ENCODE measurements around the gene CSNK1A1. TPM values are rescaled to one million over a fixed set of nuclear protein-coding genes. Genes with fewer than 3 reads are reported as not detected.

The CSNK1A1 gene
- total RNA-seq, 1 experiment from 2014 or later: 193 TPM

DNA sequence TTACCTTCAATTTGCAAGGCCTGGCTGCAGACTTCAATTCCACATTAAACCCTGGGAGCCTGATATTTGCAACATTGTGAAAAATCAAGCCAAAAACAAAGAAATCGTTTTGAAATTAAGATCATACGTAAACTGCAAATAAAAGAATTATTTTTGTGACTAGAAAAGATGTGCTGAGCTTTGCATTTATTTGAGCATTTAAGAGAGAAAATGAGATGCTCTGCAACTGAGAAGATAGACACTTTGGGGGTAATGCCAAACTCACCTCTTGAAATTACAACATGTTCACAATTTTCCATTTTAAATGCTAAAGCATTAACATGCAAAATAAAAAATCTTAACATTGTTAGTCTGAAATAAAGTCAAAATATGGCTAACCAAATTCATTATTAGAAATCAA lies 46.6 kb downstream of the CSNK1A1 start:
- no peaks in the 10 kb centered on the region for H3K79me2 ChIP-seq (ENCODE audit: low read length)
- no peaks in the 10 kb centered on the region for H3K9me2 ChIP-seq (replicated peaks; ENCODE audit: insufficient read depth, low read length)
- no peaks in the 10 kb centered on the region for H3K4me1 ChIP-seq (ENCODE audit: low read length)
- no peaks in the 10 kb centered on the region for H3K9me3 ChIP-seq (ENCODE audit: low read length)
- no peak overlapping the region for H2AFZ ChIP-seq (ENCODE audit: low read length)
- H3K27ac ChIP-seq (ENCODE audit: low read length): no peak overlapping the region
- no peak overlapping the region for H3K4me2 ChIP-seq (ENCODE audit: low read depth, low read length, poor library complexity, severe bottlenecking)
- no peaks in the 10 kb centered on the region for H4K20me1 ChIP-seq (ENCODE audit: insufficient read depth, low read depth, low read length)
- H3K27me3 ChIP-seq (ENCODE audit: low read length): no peaks in the 10 kb centered on the region
- no peak overlapping the region for H3K4me3 ChIP-seq (ENCODE audit: low read length)
- peaks cover 66% of the 10 kb centered on the region for H3K36me3 ChIP-seq (ENCODE audit: insufficient read depth, low read length)
- H3K9ac ChIP-seq (ENCODE audit: low read length): no peak overlapping the region
- no peak for DNase-seq

DNA sequence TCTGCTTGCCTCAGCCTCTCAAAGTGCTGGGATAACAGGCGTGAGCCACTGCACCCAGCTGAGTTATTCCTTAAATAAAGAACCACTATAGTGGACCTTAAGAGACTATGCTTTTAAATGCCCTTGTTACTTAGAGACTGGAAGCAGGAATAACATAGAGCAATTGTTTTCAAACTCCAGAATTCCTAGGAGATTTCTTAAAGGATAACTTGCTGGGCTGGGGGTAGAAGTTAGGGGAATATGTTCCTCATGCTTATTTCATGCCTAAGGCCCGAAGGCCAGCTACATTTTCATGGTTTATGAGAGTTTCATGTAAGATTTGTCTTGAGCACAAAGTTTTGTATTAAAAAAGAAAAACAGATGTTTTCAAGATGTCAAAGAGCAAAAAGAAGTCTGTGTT lies 48.2 kb downstream of the CSNK1A1 start:
- Histone ChIP-seq H4K20me1 (ENCODE audit: insufficient read depth, low read depth, low read length) (no peaks in the 10 kb centered on the region), H3K36me3 (ENCODE audit: insufficient read depth, low read length) (peaks cover 65% of the 10 kb centered on the region), H3K27ac (ENCODE audit: low read length) (no peak overlapping the region), H3K4me2 (ENCODE audit: low read depth, low read length, poor library complexity, severe bottlenecking) (no peak overlapping the region), H3K79me2 (ENCODE audit: low read length) (no peaks in the 10 kb centered on the region), H3K9me2 (replicated peaks; ENCODE audit: insufficient read depth, low read length) (no peaks in the 10 kb centered on the region), H3K4me3 (ENCODE audit: low read length) (no peak overlapping the region), H3K9me3 (ENCODE audit: low read length) (no peaks in the 10 kb centered on the region), H3K4me1 (ENCODE audit: low read length) (no peaks in the 10 kb centered on the region), H2AFZ (ENCODE audit: low read length) (no peak overlapping the region), H3K27me3 (ENCODE audit: low read length) (no peaks in the 10 kb centered on the region), H3K9ac (ENCODE audit: low read length) (no peak overlapping the region)
- DNase-seq: no peak

DNA sequence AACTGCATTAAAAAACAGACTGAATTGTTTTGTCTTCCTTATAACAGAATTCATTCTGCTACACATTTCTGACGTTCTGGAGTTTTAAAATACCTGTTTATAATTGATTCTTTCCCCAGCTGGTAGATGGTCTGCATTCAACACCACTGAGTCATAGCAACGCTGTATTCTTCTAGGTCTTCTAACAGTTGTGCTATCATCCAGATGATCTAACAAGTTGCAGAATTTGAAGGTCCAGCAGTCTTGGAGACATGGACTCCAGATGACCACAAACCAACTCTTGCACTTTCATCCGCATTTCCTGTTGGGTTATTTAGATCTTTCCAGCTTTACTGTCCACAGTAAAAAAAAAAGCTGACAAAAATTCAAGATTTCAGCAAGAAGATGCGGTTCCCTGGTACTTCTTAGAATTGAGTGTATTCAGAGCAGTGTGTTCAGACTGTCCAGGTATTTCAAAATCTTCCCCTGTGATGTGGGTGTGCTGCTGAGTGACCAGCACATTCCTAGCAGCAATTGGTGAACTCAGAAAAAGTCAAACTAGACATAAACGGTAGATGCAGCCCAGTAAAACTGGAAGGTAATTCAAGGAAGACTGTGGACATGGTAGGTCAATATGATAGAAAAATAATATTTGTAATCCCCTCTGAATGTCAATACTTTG lies 50.2 kb downstream of the CSNK1A1 start:
- Histone ChIP-seq H3K9ac (ENCODE audit: low read length) (no peak overlapping the region), H2AFZ (ENCODE audit: low read length) (no peak overlapping the region), H3K27me3 (ENCODE audit: low read length) (no peaks in the 10 kb centered on the region), H3K4me2 (ENCODE audit: low read depth, low read length, poor library complexity, severe bottlenecking) (no peak overlapping the region), H3K4me1 (ENCODE audit: low read length) (no peaks in the 10 kb centered on the region), H3K9me2 (replicated peaks; ENCODE audit: insufficient read depth, low read length) (no peaks in the 10 kb centered on the region), H3K4me3 (ENCODE audit: low read length) (no peak overlapping the region), H3K79me2 (ENCODE audit: low read length) (no peaks in the 10 kb centered on the region), H3K36me3 (ENCODE audit: insufficient read depth, low read length) (peaks cover 61% of the 10 kb centered on the region), H4K20me1 (ENCODE audit: insufficient read depth, low read depth, low read length) (no peaks in the 10 kb centered on the region), H3K27ac (ENCODE audit: low read length) (no peak overlapping the region), H3K9me3 (ENCODE audit: low read length) (no peaks in the 10 kb centered on the region)
- DNase-seq: no peak

DNA sequence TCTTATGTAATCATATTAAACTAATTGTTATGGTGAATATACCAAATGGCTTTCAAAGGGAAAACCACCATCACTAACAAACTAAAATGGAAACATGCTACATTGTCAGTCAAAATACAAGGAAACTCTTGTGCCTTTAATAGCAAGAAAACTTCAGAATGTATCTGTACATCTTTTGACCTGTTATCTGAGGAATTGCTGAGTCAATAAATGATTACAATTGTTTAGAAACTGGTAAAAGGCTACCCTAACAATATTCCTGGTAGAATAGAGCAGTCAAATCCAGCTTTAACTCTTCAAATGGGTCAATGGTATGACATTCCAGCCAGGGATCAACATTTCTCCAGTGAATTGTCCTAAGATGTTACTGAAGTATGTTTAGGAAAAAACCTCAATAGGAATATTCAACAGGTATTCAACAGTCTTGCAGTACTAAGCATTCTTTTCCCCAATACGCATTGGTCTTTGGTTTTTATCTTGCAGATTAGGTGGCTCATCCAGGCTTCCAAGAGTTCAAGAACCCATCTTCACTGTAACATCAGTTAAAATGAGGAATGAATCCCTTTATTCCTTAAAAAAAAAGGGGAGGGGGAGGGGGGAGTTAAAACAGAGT lies 52.4 kb downstream of the CSNK1A1 start:
- no peaks in the 10 kb centered on the region for H4K20me1 ChIP-seq (ENCODE audit: insufficient read depth, low read depth, low read length)
- H3K4me2 ChIP-seq (ENCODE audit: low read depth, low read length, poor library complexity, severe bottlenecking): no peak overlapping the region
- H3K9ac ChIP-seq (ENCODE audit: low read length): no peak overlapping the region
- H3K27ac ChIP-seq (ENCODE audit: low read length): no peak overlapping the region
- peaks cover 8% of the 10 kb centered on the region for H3K4me1 ChIP-seq (ENCODE audit: low read length)
- no peak overlapping the region for H3K4me3 ChIP-seq (ENCODE audit: low read length)
- no peaks in the 10 kb centered on the region for H3K9me3 ChIP-seq (ENCODE audit: low read length)
- no peak for DNase-seq
- H3K9me2 ChIP-seq (replicated peaks; ENCODE audit: insufficient read depth, low read length): no peaks in the 10 kb centered on the region
- peaks cover 58% of the 10 kb centered on the region for H3K36me3 ChIP-seq (ENCODE audit: insufficient read depth, low read length)
- no peaks in the 10 kb centered on the region for H3K79me2 ChIP-seq (ENCODE audit: low read length)
- no peak overlapping the region for H2AFZ ChIP-seq (ENCODE audit: low read length)
- H3K27me3 ChIP-seq (ENCODE audit: low read length): no peaks in the 10 kb centered on the region

DNA sequence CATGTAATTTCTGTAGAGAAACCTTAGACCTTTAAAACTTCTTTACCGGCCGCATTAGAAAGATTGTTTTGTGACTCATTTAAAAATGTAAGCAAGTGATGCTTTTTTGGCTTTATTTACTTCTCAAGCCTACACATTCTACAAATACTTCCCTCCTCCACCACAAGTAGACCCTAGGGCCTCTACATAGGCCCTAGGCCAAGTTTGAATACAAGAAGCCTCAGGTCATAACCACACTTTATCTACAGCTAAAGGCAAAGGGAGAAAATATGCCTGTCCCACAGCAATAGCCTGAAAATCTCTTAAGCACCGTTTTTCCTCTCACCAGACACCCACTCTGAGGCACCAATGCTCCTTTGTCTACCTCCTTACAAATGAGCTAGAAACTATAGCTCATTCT lies 53.9 kb downstream of the CSNK1A1 start:
- Histone ChIP-seq H3K27me3 (ENCODE audit: low read length) (no peaks in the 10 kb centered on the region), H4K20me1 (ENCODE audit: insufficient read depth, low read depth, low read length) (no peaks in the 10 kb centered on the region), H3K4me1 (ENCODE audit: low read length) (peaks cover 23% of the 10 kb centered on the region), H3K36me3 (ENCODE audit: insufficient read depth, low read length) (peaks cover 54% of the 10 kb centered on the region), H3K9ac (ENCODE audit: low read length) (no peak overlapping the region), H3K9me3 (ENCODE audit: low read length) (no peaks in the 10 kb centered on the region), H3K27ac (ENCODE audit: low read length) (no peak overlapping the region), H3K4me2 (ENCODE audit: low read depth, low read length, poor library complexity, severe bottlenecking) (no peak overlapping the region), H3K4me3 (ENCODE audit: low read length) (no peak overlapping the region), H3K9me2 (replicated peaks; ENCODE audit: insufficient read depth, low read length) (no peaks in the 10 kb centered on the region), H3K79me2 (ENCODE audit: low read length) (no peaks in the 10 kb centered on the region), H2AFZ (ENCODE audit: low read length) (no peak overlapping the region)
- no peak for DNase-seq

DNA sequence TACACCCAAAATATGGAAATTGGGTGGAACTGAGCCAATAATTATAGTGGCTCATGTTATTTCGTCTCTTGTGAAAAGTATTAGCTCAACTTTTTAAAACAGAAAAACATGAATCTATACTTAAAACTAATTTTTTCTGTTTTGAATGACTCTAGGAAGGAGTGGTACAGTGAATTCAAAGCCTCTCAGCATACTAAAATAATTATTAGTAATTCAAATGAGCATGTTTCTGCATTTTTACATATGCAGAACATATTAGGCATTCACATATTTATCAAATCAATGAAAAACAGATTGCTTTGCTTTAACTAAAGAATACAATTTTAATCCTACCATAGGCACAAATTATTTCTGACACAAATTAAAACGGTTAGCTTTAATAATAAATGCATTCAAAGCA lies 54.3 kb downstream of the CSNK1A1 start:
- H3K79me2 ChIP-seq (ENCODE audit: low read length): no peaks in the 10 kb centered on the region
- no peak overlapping the region for H2AFZ ChIP-seq (ENCODE audit: low read length)
- peaks cover 23% of the 10 kb centered on the region for H3K4me1 ChIP-seq (ENCODE audit: low read length)
- H3K27me3 ChIP-seq (ENCODE audit: low read length): no peaks in the 10 kb centered on the region
- no peak for DNase-seq
- no peaks in the 10 kb centered on the region for H4K20me1 ChIP-seq (ENCODE audit: insufficient read depth, low read depth, low read length)
- no peaks in the 10 kb centered on the region for H3K9me2 ChIP-seq (replicated peaks; ENCODE audit: insufficient read depth, low read length)
- H3K4me3 ChIP-seq (ENCODE audit: low read length): no peak overlapping the region
- no peaks in the 10 kb centered on the region for H3K9me3 ChIP-seq (ENCODE audit: low read length)
- H3K36me3 ChIP-seq (ENCODE audit: insufficient read depth, low read length): peaks cover 50% of the 10 kb centered on the region
- no peak overlapping the region for H3K4me2 ChIP-seq (ENCODE audit: low read depth, low read length, poor library complexity, severe bottlenecking)
- no peak overlapping the region for H3K9ac ChIP-seq (ENCODE audit: low read length)
- no peak overlapping the region for H3K27ac ChIP-seq (ENCODE audit: low read length)

DNA sequence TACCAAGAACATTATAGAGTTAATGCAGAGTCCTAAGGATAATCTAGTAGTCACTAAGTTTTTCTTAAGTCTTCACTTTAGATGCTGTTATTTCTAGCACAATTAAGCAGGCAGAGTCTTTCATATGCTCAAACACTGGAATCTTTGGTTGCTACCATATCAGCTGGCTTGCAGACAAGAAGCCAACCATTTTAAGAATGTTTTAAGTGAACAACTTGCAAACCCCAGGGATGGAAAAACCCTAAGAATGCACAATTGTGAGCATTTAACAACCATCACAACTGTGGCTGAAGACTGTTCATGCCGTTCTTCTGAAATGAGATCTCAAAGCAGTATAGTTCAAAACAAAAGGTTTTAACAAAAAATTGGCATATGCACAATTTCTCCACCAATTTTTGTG lies 55.1 kb downstream of the CSNK1A1 start:
- Histone ChIP-seq H3K4me2 (ENCODE audit: low read depth, low read length, poor library complexity, severe bottlenecking) (no peak overlapping the region), H3K4me3 (ENCODE audit: low read length) (no peak overlapping the region), H3K9me2 (replicated peaks; ENCODE audit: insufficient read depth, low read length) (no peaks in the 10 kb centered on the region), H4K20me1 (ENCODE audit: insufficient read depth, low read depth, low read length) (no peaks in the 10 kb centered on the region), H3K36me3 (ENCODE audit: insufficient read depth, low read length) (peaks cover 43% of the 10 kb centered on the region), H2AFZ (ENCODE audit: low read length) (no peak overlapping the region), H3K27ac (ENCODE audit: low read length) (no peak overlapping the region), H3K9me3 (ENCODE audit: low read length) (no peaks in the 10 kb centered on the region), H3K79me2 (ENCODE audit: low read length) (no peaks in the 10 kb centered on the region), H3K27me3 (ENCODE audit: low read length) (no peaks in the 10 kb centered on the region), H3K9ac (ENCODE audit: low read length) (no peak overlapping the region), H3K4me1 (ENCODE audit: low read length) (peaks cover 23% of the 10 kb centered on the region)
- DNase-seq: no peak

DNA sequence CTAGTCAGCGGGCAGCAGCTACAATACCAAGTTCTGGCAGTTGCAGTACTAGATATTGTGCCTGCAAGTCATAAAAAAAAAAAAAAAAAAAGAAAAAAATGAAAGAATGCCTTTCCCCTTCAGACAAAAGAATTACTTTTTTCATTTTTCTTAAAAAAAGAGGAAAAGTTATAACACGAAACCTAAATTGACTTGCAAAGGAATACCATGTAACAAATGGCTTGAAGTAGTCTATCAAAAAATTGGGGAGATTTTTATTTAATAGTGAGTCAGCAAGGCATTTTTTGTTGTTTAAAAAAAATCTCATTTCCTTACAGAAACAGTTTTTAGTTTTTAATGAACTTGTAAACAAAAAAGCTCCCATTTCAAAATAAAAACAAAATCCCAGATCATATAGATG lies 55.6 kb downstream of the CSNK1A1 start:
- H3K4me1 ChIP-seq (ENCODE audit: low read length): peaks cover 23% of the 10 kb centered on the region
- no peaks in the 10 kb centered on the region for H4K20me1 ChIP-seq (ENCODE audit: insufficient read depth, low read depth, low read length)
- H2AFZ ChIP-seq (ENCODE audit: low read length): no peak overlapping the region
- no peak overlapping the region for H3K4me3 ChIP-seq (ENCODE audit: low read length)
- no peaks in the 10 kb centered on the region for H3K79me2 ChIP-seq (ENCODE audit: low read length)
- H3K9me3 ChIP-seq (ENCODE audit: low read length): no peaks in the 10 kb centered on the region
- H3K27ac ChIP-seq (ENCODE audit: low read length): no peak overlapping the region
- H3K9me2 ChIP-seq (replicated peaks; ENCODE audit: insufficient read depth, low read length): no peaks in the 10 kb centered on the region
- H3K4me2 ChIP-seq (ENCODE audit: low read depth, low read length, poor library complexity, severe bottlenecking): no peak overlapping the region
- no peak overlapping the region for H3K9ac ChIP-seq (ENCODE audit: low read length)
- peaks cover 38% of the 10 kb centered on the region for H3K36me3 ChIP-seq (ENCODE audit: insufficient read depth, low read length)
- no peak for DNase-seq
- no peaks in the 10 kb centered on the region for H3K27me3 ChIP-seq (ENCODE audit: low read length)

All from Karpas-422 (cell line).